ENCODE data around the gene GAGE12G. TPM values are rescaled to one million over a fixed set of nuclear protein-coding genes. Genes with fewer than 3 reads are reported as not detected.
"Not testable (repeated sequence)": the region's sequence is repeated elsewhere in the genome, so short reads cannot be mapped to it uniquely, and the experiment has no call there.

The GAGE12G gene, protein sequence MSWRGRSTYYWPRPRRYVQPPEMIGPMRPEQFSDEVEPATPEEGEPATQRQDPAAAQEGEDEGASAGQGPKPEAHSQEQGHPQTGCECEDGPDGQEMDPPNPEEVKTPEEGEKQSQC
- not detected for polyA plus RNA-seq (2012; ENCODE audit: insufficient read depth, insufficient read length)

GRCh38 chrX:49570100-49570499 is at the start of gene GAGE12G:
Gene GAGE12G, plus strand, starts transcription at chrX:49570400. Its CDS starts 1,155 bp downstream, at chrX:49571555.
- not testable (repeated sequence) for H3K4me3 ChIP-seq (ENCODE audit: low read length); DNase-seq (ENCODE audit: low read depth, low spot score)

GRCh38 chrX:49531877-49532276 is 38.3 kb upstream of the GAGE12G start, which contains the start of gene GAGE12C:
Gene GAGE12C, plus strand, starts transcription at chrX:49532177. Its CDS starts 1,155 bp downstream, at chrX:49533332.
- not testable (repeated sequence) for DNase-seq (ENCODE audit: low read depth, low spot score); H3K4me3 ChIP-seq (ENCODE audit: low read length)

DNA sequence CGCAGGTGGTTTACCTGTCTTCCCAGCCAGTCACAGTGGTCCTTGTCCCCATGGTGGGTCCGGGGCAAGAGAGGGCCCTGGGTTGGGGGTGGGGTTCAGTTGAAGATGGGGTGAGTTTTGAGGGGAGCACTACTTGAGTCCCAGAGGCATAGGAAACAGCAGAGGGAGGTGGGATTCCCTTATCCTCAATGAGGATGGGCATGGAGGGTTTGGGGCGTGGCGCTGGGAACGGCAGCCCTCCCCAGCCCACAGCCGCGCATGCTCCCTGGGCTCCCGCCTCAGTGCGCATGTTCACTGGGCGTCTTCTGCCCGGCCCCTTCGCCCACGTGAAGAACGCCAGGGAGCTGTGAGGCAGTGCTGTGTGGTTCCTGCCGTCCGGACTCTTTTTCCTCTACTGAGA is 28.8 kb upstream of the GAGE12G start, which contains the start of gene GAGE12D:
GAGE12D (plus strand) TSS at position 301 of the 400 bp plus-strand sequence. CDS start 1,155 bp downstream, outside the sequence.
- not testable (repeated sequence) for H3K4me3 ChIP-seq (ENCODE audit: low read length); DNase-seq (ENCODE audit: low read depth, low spot score)

DNA sequence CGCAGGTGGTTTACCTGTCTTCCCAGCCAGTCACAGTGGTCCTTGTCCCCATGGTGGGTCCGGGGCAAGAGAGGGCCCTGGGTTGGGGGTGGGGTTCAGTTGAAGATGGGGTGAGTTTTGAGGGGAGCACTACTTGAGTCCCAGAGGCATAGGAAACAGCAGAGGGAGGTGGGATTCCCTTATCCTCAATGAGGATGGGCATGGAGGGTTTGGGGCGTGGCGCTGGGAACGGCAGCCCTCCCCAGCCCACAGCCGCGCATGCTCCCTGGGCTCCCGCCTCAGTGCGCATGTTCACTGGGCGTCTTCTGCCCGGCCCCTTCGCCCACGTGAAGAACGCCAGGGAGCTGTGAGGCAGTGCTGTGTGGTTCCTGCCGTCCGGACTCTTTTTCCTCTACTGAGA is 19.2 kb upstream of the GAGE12G start, which contains the start of gene GAGE12E:
GAGE12E (plus strand) TSS at position 301 of the 400 bp plus-strand sequence. CDS start 1,155 bp downstream, outside the sequence.
- not testable (repeated sequence) for DNase-seq (ENCODE audit: low read depth, low spot score); H3K4me3 ChIP-seq (ENCODE audit: low read length)

GRCh38 chrX:49560542-49560941 is 9.7 kb upstream of the GAGE12G start, which contains the start of gene GAGE12F:
Gene GAGE12F, plus strand, starts transcription at chrX:49560842. Its CDS starts 1,155 bp downstream, at chrX:49561997.
- not testable (repeated sequence) for H3K4me3 ChIP-seq (ENCODE audit: low read length); DNase-seq (ENCODE audit: low read depth, low spot score)

GRCh38 chrX:49568728-49569127 is 1.5 kb upstream of the GAGE12G start:
- not testable (repeated sequence) for DNase-seq (ENCODE audit: low read depth, low spot score)

GRCh38 chrX:49569152-49569551 is 1.0 kb upstream of the GAGE12G start:
- H3K4me3 ChIP-seq (ENCODE audit: low read length); DNase-seq (ENCODE audit: low read depth, low spot score): not testable (repeated sequence)

More at GRCh38 chrX:49568728-49569127, 1.5 kb upstream of the GAGE12G start:
- not testable (repeated sequence) for H3K4me3 ChIP-seq (ENCODE audit: low read length)

GRCh38 chrX:49579649-49580048 is 9.4 kb downstream of the GAGE12G start, which contains the start of gene GAGE12H:
Gene GAGE12H, plus strand, starts transcription at chrX:49579949. Its CDS starts 1,155 bp downstream, at chrX:49581104.
- not testable (repeated sequence) for H3K4me3 ChIP-seq (ENCODE audit: low read length); DNase-seq (ENCODE audit: low read depth, low spot score)

DNA sequence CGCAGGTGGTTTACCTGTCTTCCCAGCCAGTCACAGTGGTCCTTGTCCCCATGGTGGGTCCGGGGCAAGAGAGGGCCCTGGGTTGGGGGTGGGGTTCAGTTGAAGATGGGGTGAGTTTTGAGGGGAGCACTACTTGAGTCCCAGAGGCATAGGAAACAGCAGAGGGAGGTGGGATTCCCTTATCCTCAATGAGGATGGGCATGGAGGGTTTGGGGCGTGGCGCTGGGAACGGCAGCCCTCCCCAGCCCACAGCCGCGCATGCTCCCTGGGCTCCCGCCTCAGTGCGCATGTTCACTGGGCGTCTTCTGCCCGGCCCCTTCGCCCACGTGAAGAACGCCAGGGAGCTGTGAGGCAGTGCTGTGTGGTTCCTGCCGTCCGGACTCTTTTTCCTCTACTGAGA is 19.0 kb downstream of the GAGE12G start, which contains the start of gene GAGE2A:
GAGE2A (plus strand) TSS at position 301 of the 400 bp plus-strand sequence. CDS start 1,155 bp downstream, outside the sequence.
- not testable (repeated sequence) for H3K4me3 ChIP-seq (ENCODE audit: low read length); DNase-seq (ENCODE audit: low read depth, low spot score)

GRCh38 chrX:49589769-49590478 is 19.7 kb downstream of the GAGE12G start:
- DNase-seq (ENCODE audit: low read depth, low spot score): not testable (repeated sequence)

DNA sequence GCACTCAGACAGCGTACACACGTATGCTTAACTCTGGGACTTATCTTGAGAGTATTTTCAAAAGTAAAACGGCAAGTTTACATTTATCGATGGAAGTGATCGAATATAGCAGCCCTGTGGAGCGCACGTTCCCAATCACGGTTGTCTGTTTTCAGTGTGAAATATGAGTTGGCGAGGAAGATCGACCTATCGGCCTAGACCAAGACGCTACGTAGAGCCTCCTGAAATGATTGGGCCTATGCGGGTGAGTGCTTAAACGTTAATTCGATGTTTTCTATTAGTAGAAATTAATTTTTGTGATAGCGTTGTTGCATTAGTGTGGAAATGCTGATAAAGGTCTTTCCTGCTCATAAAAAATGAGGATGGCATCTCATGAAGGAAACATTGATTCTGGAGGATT is 20.3 kb downstream of the GAGE12G start:
- not testable (repeated sequence) for H3K4me3 ChIP-seq (ENCODE audit: low read length); DNase-seq (ENCODE audit: low read depth, low spot score)

More at GRCh38 chrX:49589769-49590478, 19.7 kb downstream of the GAGE12G start:
- not testable (repeated sequence) for H3K4me3 ChIP-seq (ENCODE audit: low read length)

DNA sequence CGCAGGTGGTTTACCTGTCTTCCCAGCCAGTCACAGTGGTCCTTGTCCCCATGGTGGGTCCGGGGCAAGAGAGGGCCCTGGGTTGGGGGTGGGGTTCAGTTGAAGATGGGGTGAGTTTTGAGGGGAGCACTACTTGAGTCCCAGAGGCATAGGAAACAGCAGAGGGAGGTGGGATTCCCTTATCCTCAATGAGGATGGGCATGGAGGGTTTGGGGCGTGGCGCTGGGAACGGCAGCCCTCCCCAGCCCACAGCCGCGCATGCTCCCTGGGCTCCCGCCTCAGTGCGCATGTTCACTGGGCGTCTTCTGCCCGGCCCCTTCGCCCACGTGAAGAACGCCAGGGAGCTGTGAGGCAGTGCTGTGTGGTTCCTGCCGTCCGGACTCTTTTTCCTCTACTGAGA is 28.5 kb downstream of the GAGE12G start, which contains the start of gene GAGE1:
GAGE1 (plus strand) TSS at position 301 of the 400 bp plus-strand sequence. CDS start 1,155 bp downstream, outside the sequence.
- not testable (repeated sequence) for H3K4me3 ChIP-seq (ENCODE audit: low read length); DNase-seq (ENCODE audit: low read depth, low spot score)

- DNase-seq (ENCODE audit: low read depth, low spot score): no peak
Observed at GRCh38 chrX:49610718-49611310, 40.6 kb downstream of the GAGE12G start.

GRCh38 chrX:49618574-49618973 is 48.4 kb downstream of the GAGE12G start:
- no peak overlapping the region for H3K4me3 ChIP-seq (ENCODE audit: low read length)
- DNase-seq (ENCODE audit: low read depth, low spot score): no peak

More at GRCh38 chrX:49610718-49611310, 40.6 kb downstream of the GAGE12G start:
- no peak overlapping the region for H3K4me3 ChIP-seq (ENCODE audit: low read length)
